Measurements from ENCODE around the gene ARSI.

GRCh38 chr5:150263375-150263775 lies 39.3 kb downstream of the ARSI start:
- no peak for TF ChIP-seq CTCF (IDR thresholded peaks at IDR 0.05)
- TF ChIP-seq ZFX (IDR thresholded peaks at IDR 0.05; ENCODE audit: borderline replicate concordance): no peak
